ENCODE data around the gene FGG.

- TF ChIP-seq CTCF (IDR thresholded peaks at IDR 0.05) (no peak), POLR2A (IDR thresholded peaks at IDR 0.05; ENCODE audit: low read depth) (no peak), POLR2AphosphoS5 (IDR thresholded peaks at IDR 0.05) (no peak)
Observed at GRCh38 chr4:154609532-154609931, 2.9 kb downstream of the FGG start.
